MM.1S (cell line): ENCODE results near the gene TMEM19.
"Not testable (repeated sequence)": the region's sequence is repeated elsewhere in the genome, so short reads cannot be mapped to it uniquely, and the experiment has no call there.

Experiments
- DNase-seq: peaks from one replicate; pipeline ENCODE4 v3.0.0-alpha.2; 2015
- H2AFZ ChIP-seq: fragments of 300-600 bp; sonication (generic); 2 replicates; pipeline ENCODE4 v1.6.0; 2016; ENCODE audit warnings: antibody characterized with exemption, low read length
- H3F3A ChIP-seq: fragments of 300-600 bp; sonication (generic); 2 replicates; pipeline ENCODE4 v1.6.1; 2016; ENCODE audit warnings: mild to moderate bottlenecking, antibody characterized with exemption, low read length, moderate library complexity, mixed read lengths; ENCODE audit not compliant: insufficient read depth
- H3K27ac ChIP-seq: fragments of 300-600 bp; sonication (generic); 2 replicates; pipeline ENCODE4 v1.5.1; 2016; ENCODE audit warnings: mild to moderate bottlenecking, low read length
- H3K27me3 ChIP-seq: fragments of 300-600 bp; sonication (generic); replicated peaks from 2 replicates; pipeline ENCODE4 v1.6.0; 2016; ENCODE audit warnings: low read length; ENCODE audit not compliant: insufficient read depth
- H3K36me3 ChIP-seq: fragments of 300-600 bp; sonication (generic); replicated peaks from 2 replicates; pipeline ENCODE4 v1.6.1; 2016; ENCODE audit warnings: mild to moderate bottlenecking, low read length, mixed read lengths; ENCODE audit not compliant: insufficient read depth
- H3K4me1 ChIP-seq: fragments of 300-600 bp; sonication (generic); 2 replicates; pipeline ENCODE4 v1.6.1; 2016; ENCODE audit warnings: low read length, mixed read lengths
- H3K4me2 ChIP-seq: fragments of 300-600 bp; sonication (generic); 2 replicates; pipeline ENCODE4 v1.6.0; 2016; ENCODE audit warnings: low read depth, low read length
- H3K4me3 ChIP-seq: fragments of 300-600 bp; sonication (generic); 2 replicates; pipeline ENCODE4 v1.5.1; 2016; ENCODE audit warnings: low read length, mixed read lengths
- H3K79me2 ChIP-seq: fragments of 300-600 bp; sonication (generic); 2 replicates; pipeline ENCODE4 v1.6.1; 2016; ENCODE audit warnings: mixed run types, low read length, mixed read lengths
- H3K9ac ChIP-seq: fragments of 300-600 bp; sonication (generic); 2 replicates; pipeline ENCODE4 v1.6.1; 2016; ENCODE audit warnings: low read length, mixed read lengths
- H3K9me2 ChIP-seq: fragments of 300-600 bp; sonication (generic); replicated peaks from 2 replicates; pipeline ENCODE4 v1.6.1; 2016; ENCODE audit warnings: mild to moderate bottlenecking, low read length, mixed read lengths; ENCODE audit not compliant: insufficient read depth
- H3K9me3 ChIP-seq: fragments of 300-600 bp; sonication (generic); replicated peaks from 2 replicates; pipeline ENCODE4 v1.6.1; 2016; ENCODE audit warnings: mild to moderate bottlenecking, low read length, mixed read lengths; ENCODE audit not compliant: insufficient read depth
- H4K20me1 ChIP-seq: fragments of 300-600 bp; sonication (generic); 2 replicates; pipeline ENCODE4 v1.6.1; 2016; ENCODE audit warnings: mild to moderate bottlenecking, low read length, moderate library complexity, mixed read lengths; ENCODE audit not compliant: insufficient read depth
- EZH2 ChIP-seq: fragments of 300-600 bp; sonication (generic); optimal IDR thresholded peaks from 2 replicates; pipeline ENCODE3; 2017; ENCODE audit warnings: low read depth, mild to moderate bottlenecking, antibody characterized with exemption, low read length, mixed read lengths
- EZH2phosphoT487 ChIP-seq: fragments of 300-600 bp; sonication (generic); IDR thresholded peaks from 2 replicates; pipeline ENCODE4 v1.6.1; 2018; ENCODE audit warnings: antibody characterized with exemption, low read length
- TF ChIP-seq, protein P1 (sequence below): fragments of 300-600 bp; sonication (generic); IDR thresholded peaks from 2 replicates; pipeline ENCODE4 v1.5.1; 2016; ENCODE audit warnings: antibody characterized with exemption, low read length, mixed read lengths

TMEM19 gene

GRCh38 chr12:71686658-71687025 lies 760 bp downstream of the TMEM19 start:
- Histone ChIP-seq H3K9me3 (no peaks in the 10 kb centered on the region), H3K4me3 (peak overlapping the region; percentile 75), H3K9me2 (no peaks in the 10 kb centered on the region), H3K4me1 (peaks cover 10% of the 10 kb centered on the region; the same call in 1 of the 2 replicates), H3K4me2 (peak overlapping the region; percentile 93), H3K36me3 (no peaks in the 10 kb centered on the region), H3K9ac (peak overlapping the region; percentile 81), H3K27me3 (no peaks in the 10 kb centered on the region), H3F3A (peaks cover 51% of the 10 kb centered on the region), H2AFZ (peak overlapping the region; percentile 85), H4K20me1 (no peaks in the 10 kb centered on the region), H3K27ac (peak overlapping the region; percentile 82; the same call in 1 of the 2 replicates), H3K79me2 (peaks cover 39% of the 10 kb centered on the region)
- no peak for DNase-seq
- TF ChIP-seq, protein P1, sequence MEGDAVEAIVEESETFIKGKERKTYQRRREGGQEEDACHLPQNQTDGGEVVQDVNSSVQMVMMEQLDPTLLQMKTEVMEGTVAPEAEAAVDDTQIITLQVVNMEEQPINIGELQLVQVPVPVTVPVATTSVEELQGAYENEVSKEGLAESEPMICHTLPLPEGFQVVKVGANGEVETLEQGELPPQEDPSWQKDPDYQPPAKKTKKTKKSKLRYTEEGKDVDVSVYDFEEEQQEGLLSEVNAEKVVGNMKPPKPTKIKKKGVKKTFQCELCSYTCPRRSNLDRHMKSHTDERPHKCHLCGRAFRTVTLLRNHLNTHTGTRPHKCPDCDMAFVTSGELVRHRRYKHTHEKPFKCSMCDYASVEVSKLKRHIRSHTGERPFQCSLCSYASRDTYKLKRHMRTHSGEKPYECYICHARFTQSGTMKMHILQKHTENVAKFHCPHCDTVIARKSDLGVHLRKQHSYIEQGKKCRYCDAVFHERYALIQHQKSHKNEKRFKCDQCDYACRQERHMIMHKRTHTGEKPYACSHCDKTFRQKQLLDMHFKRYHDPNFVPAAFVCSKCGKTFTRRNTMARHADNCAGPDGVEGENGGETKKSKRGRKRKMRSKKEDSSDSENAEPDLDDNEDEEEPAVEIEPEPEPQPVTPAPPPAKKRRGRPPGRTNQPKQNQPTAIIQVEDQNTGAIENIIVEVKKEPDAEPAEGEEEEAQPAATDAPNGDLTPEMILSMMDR: no peak
- TF ChIP-seq EZH2phosphoT487 (no peak), EZH2 (no peak)

DNA sequence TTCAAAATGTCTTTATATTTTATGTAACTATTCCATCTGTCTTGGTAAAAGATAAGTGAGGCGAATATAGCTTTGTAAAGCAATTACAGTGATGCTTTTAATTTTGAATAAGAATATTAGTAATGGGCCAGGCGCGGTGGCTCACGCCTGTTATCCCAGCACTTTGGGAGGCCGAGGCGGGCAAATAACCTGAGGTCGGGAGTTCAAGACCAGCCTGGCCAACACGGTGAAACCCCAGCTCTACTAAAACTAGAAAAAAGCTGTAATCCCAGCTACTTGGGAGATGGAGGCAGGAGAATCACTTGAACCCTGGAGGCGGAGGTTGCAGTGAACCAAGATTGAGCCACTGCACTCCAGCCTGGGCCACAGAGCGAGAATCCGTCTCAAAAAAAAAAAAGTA lies 1.3 kb downstream of the TMEM19 start:
- not testable (repeated sequence) for H3K9me2 ChIP-seq, H3K9me3 ChIP-seq, DNase-seq, H3K27me3 ChIP-seq, H3K4me1 ChIP-seq, H4K20me1 ChIP-seq, H3K36me3 ChIP-seq
- peak overlapping the region; percentile 75 for H3K4me3 ChIP-seq
- peak overlapping the region; percentile 21 for H2AFZ ChIP-seq
- H3F3A ChIP-seq: peaks cover 56% of the 10 kb centered on the region
- H3K9ac ChIP-seq: peak overlapping the region; percentile 81
- peak overlapping the region; percentile 93 for H3K4me2 ChIP-seq
- peaks cover 42% of the 10 kb centered on the region for H3K79me2 ChIP-seq
- H3K27ac ChIP-seq: peak overlapping the region; percentile 82

- peak overlapping the region; percentile 93 for H3K4me2 ChIP-seq
- peaks cover 27% of the 10 kb centered on the region for H3K4me1 ChIP-seq
Observed at GRCh38 chr12:71688961-71689570, 3.2 kb downstream of the TMEM19 start.

More at GRCh38 chr12:71688961-71689570, 3.2 kb downstream of the TMEM19 start:
- Histone ChIP-seq H4K20me1 (no peaks in the 10 kb centered on the region), H3F3A (peaks cover 72% of the 10 kb centered on the region), H3K9ac (peak overlapping the region; percentile 81; the same call in 1 of the 2 replicates), H3K27me3 (no peaks in the 10 kb centered on the region), H3K9me3 (no peaks in the 10 kb centered on the region), H3K79me2 (peaks cover 60% of the 10 kb centered on the region), H2AFZ (no peak overlapping the region), H3K36me3 (no peaks in the 10 kb centered on the region), H3K27ac (peak overlapping the region; percentile 82), H3K9me2 (no peaks in the 10 kb centered on the region), H3K4me3 (peak overlapping the region; percentile 75)
- TF ChIP-seq EZH2phosphoT487 (no peak), EZH2 (no peak)
- TF ChIP-seq, protein P1: no peak
- peak; percentile 23 for DNase-seq
